Hindlimb muscle (tissue), 1 donor: ENCODE data around the gene CEBPA. TPM values are rescaled to one million over a fixed set of nuclear protein-coding genes. Genes with fewer than 3 reads are reported as not detected.

Experiments
- polyA plus RNA-seq: library from polyadenylated mRNA; unstranded; fragments of 120-200 nt; gene quantifications from one replicate; pipeline ENCODE4 v1.2.1, GENCODE V29; 2013; ENCODE audit not compliant: insufficient read length

The CEBPA gene
- polyA plus RNA-seq, 1 donor: 10.9 TPM

Other genes starting within 250 kb of the CEBPA start
- gene RHPN2, start 237.6 kb downstream of the CEBPA start, polyA plus RNA-seq: 0.84 TPM
- 9.5 TPM for gene GPATCH1, start 221.4 kb downstream of the CEBPA start, polyA plus RNA-seq
- gene WDR88, start 170.4 kb downstream of the CEBPA start, polyA plus RNA-seq: 0.63 TPM
- gene LRP3, start 108.2 kb downstream of the CEBPA start, polyA plus RNA-seq: 22.4 TPM
- gene SLC7A10, start 76.7 kb downstream of the CEBPA start, polyA plus RNA-seq: 10.8 TPM
- 16.9 TPM for gene CEBPG, start 71.2 kb upstream of the CEBPA start, polyA plus RNA-seq
- gene PEPD, start 219.3 kb upstream of the CEBPA start, polyA plus RNA-seq: 43.4 TPM